Stimulated activated CD4-positive, alpha-beta T cell treated with anti-CD3 and anti-CD28 coated beads, Interleukin-4, amount 100 ng/mL, for 4 hours (primary cell): Measurements from ENCODE around the gene ZYG11B.
"Not testable (repeated sequence)": the region's sequence is repeated elsewhere in the genome, so short reads cannot be mapped to it uniquely, and the experiment has no call there.

Experiments used
- DNase-seq, 2 experiments: peaks; one replicate each; pipeline ENCODE4 v3.0.0-alpha.2; 2020

The ZYG11B gene

GRCh38 chr1:52726265-52727113, at the start of gene ZYG11B:
Gene ZYG11B, plus strand, starts transcription at chr1:52726453. Its CDS starts 201 bp downstream, at chr1:52726654.
- DNase-seq = peak; percentile 84 to 88

- DNase-seq = no peak
Observed at GRCh38 chr1:52677076-52677806, 49.0 kb upstream of the ZYG11B start.

- no peak for DNase-seq
Observed at GRCh38 chr1:52679048-52679447, 47.2 kb upstream of the ZYG11B start.

- DNase-seq = no peak
Observed at GRCh38 chr1:52679498-52679897, 46.8 kb upstream of the ZYG11B start.

- no peak for DNase-seq
Observed at GRCh38 chr1:52680353-52680752, 45.9 kb upstream of the ZYG11B start.

GRCh38 chr1:52681136-52681535, 45.1 kb upstream of the ZYG11B start:
- no peak for DNase-seq

- no peak for DNase-seq
Observed at GRCh38 chr1:52683367-52683940, 42.8 kb upstream of the ZYG11B start.

- DNase-seq = no peak
Observed at GRCh38 chr1:52684545-52684944, 41.7 kb upstream of the ZYG11B start.

- DNase-seq = peak; percentile 62 to 63
Observed at GRCh38 chr1:52686261-52686751, 39.9 kb upstream of the ZYG11B start.

GRCh38 chr1:52686830-52687229, 39.4 kb upstream of the ZYG11B start:
- DNase-seq = no peak

GRCh38 chr1:52691821-52692220, 34.4 kb upstream of the ZYG11B start:
- no peak for DNase-seq

- DNase-seq = no peak
Observed at GRCh38 chr1:52692697-52693096, 33.6 kb upstream of the ZYG11B start.

- not testable (repeated sequence) for DNase-seq
Observed at GRCh38 chr1:52693351-52693750, 32.9 kb upstream of the ZYG11B start.

GRCh38 chr1:52693843-52694242, 32.4 kb upstream of the ZYG11B start:
- DNase-seq = no peak

- no peak for DNase-seq
Observed at GRCh38 chr1:52695627-52696026, 30.6 kb upstream of the ZYG11B start.

GRCh38 chr1:52697795-52698674, 28.2 kb upstream of the ZYG11B start, which contains the start of gene COA7:
Gene COA7, minus strand, starts transcription at chr1:52698347. Its CDS starts 21 bp downstream, at chr1:52698326.
- DNase-seq = peak; percentile 46 to 73

GRCh38 chr1:52702886-52703787, 23.1 kb upstream of the ZYG11B start:
- peak; percentile 66 to 80 for DNase-seq

- no peak for DNase-seq
Observed at GRCh38 chr1:52706136-52706670, 20.1 kb upstream of the ZYG11B start.

GRCh38 chr1:52706941-52707926, 19.0 kb upstream of the ZYG11B start:
- DNase-seq = no peak
